Stimulated activated CD8-positive, alpha-beta memory T cell treated with anti-CD3 and anti-CD28 coated beads, Interleukin-7, amount 100 ng/mL, for 48 hours (primary cell): ENCODE results near the gene DNAJB9.

Experiments used
- DNase-seq, 2 donors: peaks; one replicate each; pipeline ENCODE4 v3.0.0-alpha.2; 2020; ENCODE audit warnings: low read depth in 1 of 2; ENCODE audit errors: extremely low read depth in 1 of 2

DNAJB9 gene

DNA sequence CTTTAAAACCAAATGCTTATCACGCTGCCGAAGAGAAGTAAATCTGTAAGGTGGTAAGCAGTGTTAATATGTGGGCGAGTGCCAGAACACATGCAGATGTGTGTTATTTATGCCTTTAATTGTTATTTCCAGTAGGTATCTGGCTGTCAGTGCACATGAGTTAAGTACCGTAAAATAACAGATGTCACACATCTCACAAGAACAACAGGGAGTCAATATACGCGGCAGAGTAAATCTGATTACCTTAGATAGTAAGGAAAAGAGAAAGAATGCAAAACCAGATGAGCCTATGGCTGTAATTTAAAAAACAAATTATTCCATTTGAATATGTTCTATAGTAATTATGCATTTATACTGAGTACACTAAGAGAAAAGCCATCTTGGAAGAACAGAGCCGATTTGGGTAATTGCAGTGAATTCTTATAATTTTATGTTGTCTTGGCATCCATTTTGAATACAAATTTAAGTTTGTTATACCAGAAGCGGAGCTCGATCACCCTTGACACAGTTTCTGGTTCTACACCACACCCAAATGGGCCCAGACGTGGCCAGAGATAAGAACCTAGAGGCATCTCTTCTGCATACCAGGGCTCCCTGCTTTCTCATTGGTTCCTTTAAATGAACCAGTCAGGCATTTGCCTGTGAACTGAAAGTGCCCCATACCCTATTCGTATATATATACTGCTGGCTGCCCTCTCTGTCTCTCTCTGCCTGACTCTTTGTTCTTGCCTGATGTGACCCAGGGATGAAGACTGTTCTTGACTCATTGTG, 34.8 kb downstream of the DNAJB9 start:
- no peak for DNase-seq

DNA sequence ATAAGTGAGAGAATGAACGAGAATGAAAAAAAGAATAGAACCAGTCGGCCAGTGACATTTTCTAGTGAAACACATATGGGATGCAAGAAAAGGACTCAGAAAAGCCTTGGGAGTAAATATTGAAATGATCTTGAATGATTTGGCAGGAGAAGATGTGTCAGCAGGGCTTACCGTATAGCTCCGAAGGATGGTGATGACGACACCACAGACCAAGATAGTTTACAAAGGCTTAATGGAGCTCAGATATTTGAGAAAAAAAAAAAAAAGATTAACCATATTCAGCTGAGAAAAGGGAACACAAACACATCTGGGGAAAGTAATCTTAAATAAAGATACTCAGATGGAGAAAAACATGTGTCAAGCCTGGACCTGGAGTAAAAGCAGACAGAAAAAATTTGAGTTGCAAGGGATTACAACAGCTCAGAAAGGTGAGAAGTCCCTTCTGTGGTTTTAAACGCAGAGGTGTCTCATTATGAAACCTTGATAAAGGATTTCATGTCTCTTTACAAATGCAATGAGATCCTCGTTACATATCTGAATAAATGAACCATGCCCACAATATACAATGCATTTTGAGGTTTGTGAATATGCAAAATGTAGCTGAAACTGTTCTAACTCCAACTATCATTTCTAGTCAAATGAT, 36.0 kb downstream of the DNAJB9 start:
- DNase-seq: no peak

DNA sequence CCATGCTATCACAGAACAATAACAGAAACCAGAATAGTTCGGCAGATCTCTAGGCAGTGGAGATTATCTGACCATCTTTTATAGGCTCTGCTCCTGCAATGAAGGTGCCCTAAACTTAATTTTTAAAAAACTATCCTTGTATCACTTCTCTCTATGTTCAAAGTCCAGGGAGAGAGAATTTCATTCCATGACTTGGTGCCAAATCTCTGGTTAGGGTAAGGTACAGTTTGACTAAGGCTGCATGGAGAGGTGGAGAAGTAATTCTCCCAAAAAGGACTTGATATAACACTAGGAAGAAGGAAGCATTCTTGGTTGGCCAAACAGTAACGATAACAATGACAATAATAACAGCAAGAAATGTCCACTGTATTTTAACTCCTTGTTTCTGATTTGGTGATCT, 40.0 kb downstream of the DNAJB9 start:
- DNase-seq: no peak

DNA sequence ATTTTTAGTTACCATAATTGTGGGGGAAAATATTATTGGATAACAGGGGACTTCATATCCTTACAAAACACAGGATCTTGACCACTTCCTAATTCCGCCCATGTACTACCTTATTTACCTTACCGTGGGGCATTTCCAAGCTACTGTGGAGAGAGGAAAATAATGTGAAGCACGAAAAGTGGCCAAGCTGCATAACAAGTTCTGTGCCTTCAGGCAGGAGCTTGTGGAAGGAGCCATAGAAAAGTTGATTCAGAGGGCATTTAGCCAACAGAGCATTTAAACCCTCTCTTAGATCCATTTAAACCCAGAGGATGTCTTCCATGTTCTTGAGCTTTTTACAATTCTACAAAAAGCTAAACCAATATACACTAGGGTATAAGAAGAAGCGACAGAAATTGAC, 41.6 kb downstream of the DNAJB9 start:
- DNase-seq: no peak

DNA sequence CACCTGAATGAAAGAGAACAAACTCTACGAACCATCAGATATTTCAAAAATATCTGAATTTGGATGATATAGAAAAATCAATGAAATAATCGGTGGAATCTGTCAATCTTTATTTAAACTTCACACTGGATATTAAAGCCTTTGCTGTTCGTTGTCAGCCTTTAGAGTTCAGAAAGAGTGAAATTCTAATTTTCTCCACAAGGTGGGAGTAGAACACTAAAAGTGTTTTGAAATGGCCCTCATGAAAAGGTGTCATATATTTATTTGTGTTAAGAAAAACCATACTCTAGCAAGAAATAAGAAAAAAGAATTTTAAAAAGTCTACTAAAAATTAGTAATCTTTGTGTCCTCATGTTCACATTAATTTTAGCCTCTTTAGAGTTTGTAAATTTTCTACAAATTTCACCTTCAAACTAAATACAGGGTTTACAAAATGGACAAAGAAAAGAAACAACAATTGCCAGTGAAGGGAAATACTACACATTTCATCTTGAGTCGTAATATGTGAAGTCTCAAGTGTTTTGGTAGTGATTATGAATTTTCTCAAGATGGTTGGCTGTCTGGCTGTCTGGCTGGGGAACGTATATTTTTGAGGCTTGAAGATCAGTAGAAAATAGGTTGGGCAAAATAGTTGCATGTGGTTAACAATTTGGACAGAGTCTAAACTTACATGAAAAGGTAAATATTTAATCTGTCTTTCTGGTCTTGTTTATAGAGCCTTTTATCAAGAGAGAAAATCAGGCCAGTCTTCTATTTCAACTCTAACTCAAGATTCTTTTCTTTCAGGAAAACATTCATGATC, 43.7 kb downstream of the DNAJB9 start:
- DNase-seq: no peak

DNA sequence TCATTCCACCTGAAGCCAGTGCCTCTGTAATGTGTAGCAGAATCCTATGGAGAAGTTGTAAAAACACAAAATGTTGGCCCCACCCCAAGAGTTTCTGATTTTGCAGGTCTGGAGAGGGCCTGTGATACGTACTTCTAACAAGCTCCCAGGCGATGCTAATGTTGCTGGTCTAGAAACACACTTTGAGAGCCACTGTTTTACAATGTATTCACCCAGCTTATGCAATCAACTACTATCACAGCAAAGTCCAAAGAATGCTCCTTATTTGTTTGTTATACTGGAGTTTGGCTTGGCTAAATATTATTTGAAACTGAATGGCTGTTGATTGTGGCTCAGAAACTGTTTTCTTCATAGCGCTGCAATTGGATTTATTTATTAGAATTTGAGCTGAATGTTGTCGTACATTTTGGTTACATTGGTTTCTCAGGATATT, 44.3 kb downstream of the DNAJB9 start:
- DNase-seq: no peak

DNA sequence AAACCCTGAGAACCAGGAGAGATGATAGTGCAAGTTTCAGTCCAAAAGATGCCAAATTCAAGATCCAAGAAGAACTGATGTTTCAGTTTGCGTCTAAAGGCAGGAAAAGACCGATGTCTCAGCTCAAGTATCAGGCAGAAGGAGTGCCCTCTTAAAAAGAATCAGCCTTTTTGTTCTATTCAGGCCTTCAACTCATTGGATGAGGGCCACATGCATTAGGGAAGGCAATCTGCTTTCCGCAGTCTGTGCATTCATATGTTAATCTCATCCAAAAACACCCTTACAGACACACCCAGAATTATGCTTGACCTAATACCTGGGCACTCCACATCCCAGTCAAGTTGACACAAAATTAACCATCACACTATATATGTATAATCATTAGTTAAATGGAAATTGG, 45.2 kb downstream of the DNAJB9 start:
- no peak for DNase-seq

DNA sequence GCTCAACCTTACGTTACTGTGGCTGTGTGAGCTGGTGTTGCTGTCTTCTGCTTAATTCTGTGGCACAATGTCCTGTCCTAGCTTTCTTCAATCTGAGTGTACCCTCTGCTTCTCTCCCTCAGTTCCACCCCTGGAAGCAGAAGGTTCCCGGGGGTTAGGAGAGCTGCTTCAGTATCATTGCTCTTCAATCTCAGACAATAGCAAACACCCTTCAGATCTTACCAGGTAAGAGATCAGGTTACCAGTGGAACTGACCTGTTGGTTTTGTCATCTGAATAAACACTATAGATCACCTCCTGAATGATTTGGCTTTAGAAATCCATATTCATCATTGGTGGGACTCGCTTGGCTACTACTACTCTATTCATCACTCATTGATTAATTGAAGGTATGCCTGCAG, 48.4 kb downstream of the DNAJB9 start:
- DNase-seq: no peak

DNA sequence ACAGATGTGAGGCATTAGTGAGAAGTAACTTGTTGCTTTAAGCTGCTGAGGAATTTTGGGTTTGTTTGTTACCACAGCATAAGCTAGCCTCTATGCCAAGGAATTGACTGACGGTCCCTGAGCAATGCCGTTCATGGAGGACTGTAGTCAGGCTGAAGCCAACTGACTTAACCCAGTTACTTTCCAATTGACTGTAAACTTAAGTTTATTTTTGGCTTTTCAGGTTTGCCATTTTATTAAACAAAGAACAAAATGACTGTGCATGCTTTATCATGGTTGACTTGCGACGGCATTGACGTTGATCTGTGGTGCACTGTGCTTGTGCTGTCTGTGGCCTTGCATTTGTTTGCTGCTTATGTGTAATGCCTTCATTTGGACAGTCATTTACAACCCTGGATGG, 53.5 kb downstream of the DNAJB9 start:
- DNase-seq: no peak
